Measurements from ENCODE around the gene TXNRD2. TPM values are rescaled to one million over a fixed set of nuclear protein-coding genes. Genes with fewer than 3 reads are reported as not detected.

TXNRD2 gene
- total RNA-seq, 3 donors from 2014 or later (not counting 1 experiment from before 2014, with no cell fraction given) = 23.5 to 37.3 (median 24.4) TPM

GRCh38 chr22:19825904-19826618 lies 115.6 kb downstream of the TXNRD2 start:
- Mint-ChIP-seq H3K4me3 (no peak overlapping the region), H3K9me3 (no peaks in the 10 kb centered on the region), H3K27ac (no peak overlapping the region), H3K27me3 (ENCODE audit: low read depth in 2 of 2) (no peaks in the 10 kb centered on the region), H3K4me1 (no peaks in the 10 kb centered on the region), H3K36me3 (no peaks in the 10 kb centered on the region)
- Histone ChIP-seq H3K27ac (ENCODE audit: low read length) (no peak overlapping the region), H3K4me3 (ENCODE audit: low read length) (no peak overlapping the region), H3K27me3 (ENCODE audit: control insufficient read depth, insufficient read depth, low read length) (no peaks in the 10 kb centered on the region), H3K9me3 (ENCODE audit: control insufficient read depth, insufficient read depth, low read length) (no peaks in the 10 kb centered on the region), H3K36me3 (ENCODE audit: control insufficient read depth, insufficient read depth, low read length) (no peaks in the 10 kb centered on the region), H3K4me1 (ENCODE audit: control insufficient read depth, insufficient read depth, low read length) (no peaks in the 10 kb centered on the region)
- intact Hi-C loops (cut with micrococcal nuclease) = no loop called here
- ATAC-seq (no peak), DNase-seq (no peak)
- TF ChIP-seq CTCF (IDR thresholded peaks at IDR 0.05) = no peak
- 94% methylated on average over 7 of the region's 7 CpGs for WGBS (ENCODE audit: insufficient coverage)

Other genes with a start within 250 kb of the TXNRD2 start
- gene SEPTIN5, start 227.3 kb downstream of the TXNRD2 start, total RNA-seq = 1 to 10 TPM in 2 of 3 donors, under 1 TPM in 1; 0.52 to 4.5 (median 1.9) TPM
- 1 to 10 TPM in 2 of 3 donors, under 1 TPM in 1; 0.39 to 7.8 (median 4.2) TPM for gene GP1BB, start 218.3 kb downstream of the TXNRD2 start, total RNA-seq
- gene TBX1, start 181.0 kb downstream of the TXNRD2 start, total RNA-seq = 1 to 10 TPM; 2.0 to 4.6 (median 3.2) TPM
- 1 to 10 TPM; 5.1 to 5.3 (median 5.3) TPM for gene GNB1L, start 86.9 kb downstream of the TXNRD2 start, total RNA-seq
- 10 to 100 TPM in 2 of 3 donors, 1 to 10 TPM in 1; 6.4 to 12.5 (median 11.7) TPM for gene RTL10, start 86.9 kb downstream of the TXNRD2 start, total RNA-seq
- 10 to 100 TPM; 37.5 to 56.2 (median 38.2) TPM for gene COMT, start within 50 bp of the TXNRD2 start, total RNA-seq
- 10 to 100 TPM; 37.8 to 62.0 (median 38.7) TPM for gene ARVCF, start 75.0 kb upstream of the TXNRD2 start, total RNA-seq
- gene TANGO2, start 79.3 kb upstream of the TXNRD2 start, total RNA-seq = 10 to 100 TPM; 33.3 to 53.0 (median 46.2) TPM
- 10 to 100 TPM; 45.3 to 64.7 (median 64.0) TPM for gene DGCR8, start 138.4 kb upstream of the TXNRD2 start, total RNA-seq
- 10 to 100 TPM; 54.0 to 61.0 (median 56.3) TPM for gene RANBP1, start 174.3 kb upstream of the TXNRD2 start, total RNA-seq
- 100 to 1,000 TPM in 1 of 3 donors, 10 to 100 TPM in 2; 86.4 to 104 (median 86.5) TPM for gene TRMT2A, start 175.4 kb upstream of the TXNRD2 start, total RNA-seq
- gene ZDHHC8, start 190.0 kb upstream of the TXNRD2 start, total RNA-seq = 10 to 100 TPM; 64.0 to 75.6 (median 65.3) TPM
- under 1 TPM in 1 of 3 donors, not detected in 2; 0.64 TPM for gene CCDC188, start 209.2 kb upstream of the TXNRD2 start, total RNA-seq